GM21360 (cell line): ENCODE data around the gene MYO7A.

Source experiments
- ATAC-seq: cut with Tn5 transposase; IDR thresholded peaks from one replicate; pipeline ENCODE4 v1.9.1; 2021; ENCODE audit warnings: mild to moderate bottlenecking, moderate library complexity; ENCODE audit not compliant: unreplicated experiment

Gene MYO7A

GRCh38 chr11:77126861-77127234, 1.2 kb upstream of the MYO7A start:
- ATAC-seq = no peak

DNA sequence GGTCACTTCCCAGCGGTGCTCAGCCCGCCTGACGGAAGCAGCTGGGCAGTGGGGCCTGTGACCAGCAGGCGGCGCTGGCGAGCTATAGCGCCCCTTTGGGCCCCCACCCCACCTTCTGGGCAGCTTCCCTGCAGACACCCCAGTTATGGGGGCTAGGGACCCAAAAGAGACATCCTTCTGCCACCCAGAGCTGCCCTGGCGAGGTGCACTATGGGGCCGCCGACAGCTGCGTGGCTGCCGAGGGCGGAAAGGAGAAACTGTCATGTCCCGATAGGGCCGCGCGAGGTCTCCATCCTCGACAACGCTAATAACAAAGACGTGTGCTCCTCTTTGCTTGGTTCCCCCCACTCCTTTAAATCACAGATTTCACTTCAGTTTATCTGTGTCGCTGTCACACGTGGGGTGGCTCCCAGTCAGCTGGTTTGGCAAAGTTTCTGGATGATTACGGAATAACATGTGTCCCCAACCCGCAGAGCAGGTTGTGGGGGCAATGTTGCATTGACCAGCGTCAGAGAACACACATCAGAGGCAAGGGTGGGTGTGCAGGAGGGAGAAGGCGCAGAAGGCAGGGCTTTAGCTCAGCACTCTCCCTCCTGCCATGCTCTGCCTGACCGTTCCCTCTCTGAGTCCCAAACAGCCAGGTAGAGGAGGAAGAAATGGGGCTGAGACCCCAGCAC, 673 bp upstream of the MYO7A start:
- no peak for ATAC-seq

GRCh38 chr11:77129069-77129841, 1.2 kb downstream of the MYO7A start:
- ATAC-seq = no peak

- no peak for ATAC-seq
Observed at GRCh38 chr11:77129842-77130756, 2.1 kb downstream of the MYO7A start.

- ATAC-seq = no peak
Observed at GRCh38 chr11:77130763-77131513, 2.9 kb downstream of the MYO7A start.

GRCh38 chr11:77131560-77131959, 3.5 kb downstream of the MYO7A start:
- no peak for ATAC-seq

DNA sequence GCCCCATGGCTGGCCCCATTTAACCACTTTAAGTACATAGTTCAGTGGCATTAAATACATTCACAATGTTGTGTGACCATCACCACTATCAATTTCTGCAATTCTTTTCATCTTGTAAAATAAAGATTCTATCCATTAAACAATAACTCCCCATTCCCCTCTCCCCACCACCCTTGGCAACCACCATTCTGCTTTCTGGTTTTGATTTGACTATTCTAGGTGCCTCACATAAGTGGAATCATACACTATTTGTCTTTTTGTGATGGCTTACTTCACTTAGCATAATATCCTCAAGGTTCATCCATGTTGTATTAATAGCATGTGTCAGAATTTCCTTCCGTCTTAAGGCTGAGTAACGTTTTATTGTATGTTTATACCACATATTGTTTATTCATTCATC, 7.0 kb downstream of the MYO7A start:
- no peak for ATAC-seq

DNA sequence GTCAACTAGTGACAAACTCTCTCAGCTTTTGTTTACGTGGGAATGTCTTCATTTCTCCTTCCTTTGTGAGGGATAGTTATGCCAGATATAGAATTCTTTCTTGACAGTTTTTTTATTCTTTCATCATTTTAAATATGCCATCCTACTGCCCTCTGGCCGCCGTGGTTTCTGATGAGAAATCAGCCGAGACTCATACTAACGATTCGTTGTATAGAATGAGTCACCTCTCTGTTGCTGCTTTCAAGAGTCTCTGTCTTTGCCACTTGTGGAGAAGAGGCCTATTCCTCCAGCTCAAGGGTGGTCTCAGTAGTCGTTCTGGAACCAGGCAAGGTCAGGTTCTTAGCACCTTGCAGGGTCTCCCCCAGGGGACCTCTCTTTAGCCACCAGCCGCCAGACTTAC, 8.0 kb downstream of the MYO7A start:
- ATAC-seq = no peak

GRCh38 chr11:77136784-77137420, 8.9 kb downstream of the MYO7A start:
- ATAC-seq = no peak

- ATAC-seq = no peak
Observed at GRCh38 chr11:77137421-77137820, 9.4 kb downstream of the MYO7A start.

- no peak for ATAC-seq
Observed at GRCh38 chr11:77138106-77138649, 10.1 kb downstream of the MYO7A start.

GRCh38 chr11:77139201-77139600, 11.2 kb downstream of the MYO7A start:
- no peak for ATAC-seq

DNA sequence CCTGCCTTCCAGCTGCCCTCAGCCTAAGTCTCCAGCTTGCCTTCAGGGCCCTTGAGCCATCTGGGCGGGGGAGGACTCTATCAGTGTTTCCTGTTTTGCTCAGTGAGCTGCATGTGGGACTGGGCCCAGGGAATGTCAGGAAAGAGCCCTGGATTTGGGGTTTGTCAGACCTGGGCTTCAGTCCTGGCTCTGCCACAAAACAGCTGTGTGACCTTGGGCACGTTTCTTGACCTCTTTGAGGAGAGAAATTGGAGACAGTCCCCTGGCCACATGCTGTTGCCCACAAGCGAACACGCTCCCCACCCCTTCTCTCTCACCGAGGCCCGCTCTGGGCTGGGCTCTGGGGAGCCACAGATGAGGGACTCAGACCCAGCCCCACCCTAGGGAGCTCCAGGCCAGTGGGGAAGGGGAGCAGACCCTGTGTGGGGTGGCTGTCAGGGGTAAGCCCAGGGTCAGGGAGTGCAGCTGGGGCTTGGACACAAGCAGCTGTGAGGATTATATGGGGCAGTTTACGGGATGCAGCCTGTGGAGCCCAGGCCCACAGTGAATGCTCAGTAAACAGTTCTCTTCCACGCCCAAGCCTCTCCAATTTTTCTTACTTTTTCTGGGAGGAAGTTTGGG, 12.3 kb downstream of the MYO7A start:
- no peak for ATAC-seq

GRCh38 chr11:77141034-77141433, 13.0 kb downstream of the MYO7A start:
- ATAC-seq = no peak

DNA sequence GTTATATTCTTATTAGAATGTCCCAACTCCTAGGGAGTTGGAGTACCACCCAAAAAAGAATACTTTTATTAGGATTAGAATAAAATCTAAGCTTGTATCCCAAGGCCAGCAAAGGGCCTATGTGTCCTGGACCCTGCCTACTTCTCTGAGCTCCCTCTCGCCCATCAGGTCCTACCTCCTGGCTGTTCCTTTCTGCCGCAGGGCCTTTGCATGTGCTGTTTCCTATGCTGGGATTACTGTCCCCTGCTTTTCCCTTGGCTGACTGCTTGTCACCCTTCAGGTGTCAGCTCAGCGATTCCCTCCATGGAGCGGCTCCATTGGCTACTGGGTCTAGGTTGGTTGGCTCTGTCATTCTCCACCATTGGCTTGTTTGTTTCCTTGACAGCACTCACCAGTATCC, 13.4 kb downstream of the MYO7A start:
- ATAC-seq = no peak

DNA sequence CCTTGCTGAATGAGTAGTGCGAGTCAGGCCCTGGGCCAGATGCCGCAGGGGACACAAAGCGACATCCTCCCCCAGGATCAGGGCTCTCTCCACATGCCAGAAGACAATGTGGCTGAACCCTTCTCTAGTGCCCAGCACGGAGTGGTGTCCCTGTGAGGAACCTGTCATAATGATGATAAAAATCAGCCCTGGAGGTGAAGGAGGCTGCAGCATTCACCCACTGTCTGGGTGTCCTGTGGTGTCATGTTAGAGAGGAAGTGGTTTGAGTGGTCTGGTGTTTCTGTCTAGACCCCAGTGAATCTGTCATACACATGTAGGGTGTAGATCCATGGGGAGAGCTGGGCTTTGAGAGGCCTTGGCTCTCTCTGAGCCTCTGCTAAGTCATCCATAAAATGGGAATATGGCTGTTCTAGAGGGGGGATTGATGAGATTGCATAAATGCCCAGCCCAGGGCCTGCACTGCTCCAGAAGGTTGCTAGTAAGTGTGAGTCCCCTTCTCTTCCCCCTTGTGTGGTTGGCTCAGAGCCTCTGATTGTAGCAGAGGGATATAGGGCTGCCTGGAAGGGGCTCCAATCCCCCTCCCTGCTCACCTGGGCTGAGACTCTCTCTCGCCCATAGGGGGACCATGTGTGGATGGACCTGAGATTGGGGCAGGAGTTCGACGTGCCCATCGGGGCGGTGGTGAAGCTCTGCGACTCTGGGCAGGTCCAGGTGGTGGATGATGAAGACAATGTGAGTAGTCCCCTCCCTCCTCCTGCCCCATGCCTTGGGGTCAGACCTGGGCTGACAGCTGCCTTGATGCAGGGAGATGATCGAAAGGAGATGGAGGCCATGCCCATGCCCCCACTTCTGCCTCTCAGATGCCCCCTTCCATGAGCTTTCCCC, 14.3 kb downstream of the MYO7A start:
- ATAC-seq = no peak

DNA sequence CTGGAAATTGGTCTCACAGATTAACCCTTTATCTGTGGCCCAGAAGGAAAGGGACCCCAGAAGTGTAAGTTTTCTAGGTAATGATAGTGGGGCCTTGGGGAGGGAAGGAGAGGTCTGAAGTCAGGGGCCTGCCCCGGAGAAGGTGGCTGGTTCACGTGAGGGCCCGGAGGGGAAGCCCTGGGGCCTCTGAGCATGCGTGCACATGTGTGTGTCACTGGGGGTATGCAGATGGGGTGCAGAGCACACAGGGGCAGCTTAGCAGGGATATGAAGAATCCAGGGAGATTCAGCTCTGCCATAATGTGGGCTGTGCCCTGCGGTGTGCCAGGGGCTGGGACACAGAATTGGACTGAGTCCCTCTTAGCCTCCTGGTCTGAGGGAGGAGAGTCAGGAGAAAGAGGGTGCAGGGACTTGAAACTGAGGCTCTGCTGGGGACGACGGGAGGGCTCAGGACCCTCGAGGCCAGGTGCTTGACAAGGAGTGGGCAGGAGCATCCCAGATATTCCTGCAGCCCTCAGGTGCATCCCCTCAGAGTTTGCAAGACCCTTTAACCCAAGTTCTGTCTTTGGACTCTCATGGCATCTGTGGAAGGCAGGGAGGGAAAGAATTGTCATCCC, 15.5 kb downstream of the MYO7A start:
- no peak for ATAC-seq

DNA sequence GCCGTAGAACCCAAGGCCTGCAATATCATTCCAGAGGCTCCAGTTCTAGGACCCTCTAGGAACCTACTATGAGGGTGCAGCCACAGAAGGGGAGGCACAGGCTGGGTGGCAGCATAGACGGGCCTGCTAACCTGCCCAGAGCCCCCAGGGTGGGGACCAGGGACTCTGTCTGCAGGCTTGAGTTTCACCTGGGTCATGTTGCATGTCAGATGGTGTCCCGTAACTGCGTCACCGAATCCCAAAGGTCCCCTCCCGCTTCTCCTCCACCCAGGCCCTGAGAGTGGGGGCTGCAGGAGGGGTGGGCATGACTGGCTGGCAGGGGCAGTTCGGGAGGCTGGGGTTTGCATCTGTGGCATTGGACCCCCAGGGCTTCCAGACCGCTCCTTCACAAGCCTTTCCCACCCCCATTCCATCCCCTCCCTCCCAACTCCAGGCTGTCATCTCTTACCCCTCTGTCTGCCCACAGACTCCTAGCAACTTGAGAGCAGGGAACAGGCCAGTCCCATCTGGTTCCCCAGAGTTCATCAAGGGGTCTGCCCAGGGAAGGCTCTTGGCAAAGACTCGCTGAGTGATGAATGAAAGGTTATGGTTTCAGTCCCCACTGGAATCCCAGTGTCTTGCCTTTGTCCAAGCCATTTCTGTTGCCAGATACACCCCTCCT, 16.3 kb downstream of the MYO7A start:
- no peak for ATAC-seq
